K562 (cell line): Measurements from ENCODE around the gene DNAJC30. TPM values are rescaled to one million over a fixed set of nuclear protein-coding genes. Genes with fewer than 3 reads are reported as not detected.
A peak's percentile ranks its signal among the peaks of the same experiment; 100 is the strongest.

ENCODE experiments used
- BHLHE40 ChIP-seq: IDR thresholded peaks from 2 replicates; pipeline ENCODE4 v1.6.1; 2011; ENCODE audit warnings: low read length, improper control_type of control experiment
- CHAMP1 ChIP-seq: fragments of 450-650 bp; IDR thresholded peaks from 2 replicates; pipeline ENCODE4 v1.6.1; 2016; ENCODE audit warnings: mild to moderate bottlenecking
- ELK1 ChIP-seq: sonication (generic); formaldehyde crosslinking; IDR thresholded peaks from 2 replicates; pipeline ENCODE4 v1.8.1; 2022; ENCODE audit warnings: missing genetic modification reagents
- FOXJ2 ChIP-seq: fragments of 200-800 bp; sonication (Bioruptor generic); IDR thresholded peaks from 2 replicates; pipeline ENCODE4 v1.6.1; 2016; ENCODE audit warnings: missing genetic modification characterization, missing compliant biosample characterization
- KAT8 ChIP-seq: fragments of 450-650 bp; IDR thresholded peaks from 2 replicates; pipeline ENCODE4 v1.6.1; 2016; ENCODE audit warnings: low read depth, mild to moderate bottlenecking
- KLF16 ChIP-seq: IDR thresholded peaks from 2 replicates; pipeline ENCODE4 v1.6.1; 2016; ENCODE audit warnings: antibody characterized with exemption
- L3MBTL2 ChIP-seq: fragments of 450-650 bp; IDR thresholded peaks from 2 replicates; pipeline ENCODE4 v1.6.1; 2016; ENCODE audit warnings: mild to moderate bottlenecking, moderate library complexity
- NFRKB ChIP-seq: fragments of 450-650 bp; IDR thresholded peaks from 2 replicates; pipeline ENCODE4 v1.6.1; 2016; ENCODE audit warnings: low read depth
- NR1H2 ChIP-seq: sonication (generic); formaldehyde crosslinking; IDR thresholded peaks from 2 replicates; pipeline ENCODE4 v1.4.0; 2020; ENCODE audit warnings: mild to moderate bottlenecking, missing genetic modification reagents
- NR2C2 ChIP-seq, 2 experiments: fragments of 200-800 bp in 1 of 2; sonication (Bioruptor generic) in 1 of 2; sonication (generic) in 1 of 2; formaldehyde crosslinking in 1 of 2; IDR thresholded peaks; 2 replicates each; pipeline versions ENCODE4 v1.6.1 to v1.8.0; 2016 to 2022; ENCODE audit warnings: mild to moderate bottlenecking in 1 of 2, missing compliant biosample characterization in 1 of 2, missing genetic modification characterization in 1 of 2, missing genetic modification reagents in 1 of 2
- PHB2 ChIP-seq: fragments of 450-650 bp; IDR thresholded peaks from 2 replicates; pipeline ENCODE4 v1.6.1; 2017; ENCODE audit warnings: low read depth
- PTTG1 ChIP-seq: fragments of 450-650 bp; IDR thresholded peaks from 2 replicates; pipeline ENCODE4 v1.6.1; 2016; ENCODE audit warnings: low read depth, mild to moderate bottlenecking, missing genetic modification characterization, missing compliant biosample characterization
- SMAD2 ChIP-seq: fragments of 150-350 bp; IDR thresholded peaks from 2 replicates; pipeline ENCODE4 v1.6.1; 2014; ENCODE audit warnings: low read depth, mild to moderate bottlenecking, low read length
- SMARCC2 ChIP-seq: fragments of 450-650 bp; IDR thresholded peaks from 2 replicates; pipeline ENCODE4 v1.6.1; 2017; ENCODE audit warnings: antibody characterized with exemption, moderate library complexity, mild to moderate bottlenecking, low read depth
- TRIM28 ChIP-seq: fragments of 450-650 bp; IDR thresholded peaks from 2 replicates; pipeline ENCODE4 v1.6.1; 2017
- UBTF ChIP-seq, 2 experiments: IDR thresholded peaks; 2 replicates each; pipeline ENCODE4 v1.6.1; 2012; ENCODE audit warnings: improper control_type of control experiment in 2 of 2, low read depth in 2 of 2, low read length in 2 of 2, borderline replicate concordance in 1 of 2
- ZBTB2 ChIP-seq: fragments of 450-650 bp; IDR thresholded peaks from 2 replicates; pipeline ENCODE4 v1.6.1; 2016; ENCODE audit warnings: antibody characterized with exemption
- ZBTB9 ChIP-seq: fragments of 450-650 bp; formaldehyde crosslinking; IDR thresholded peaks from 2 replicates; pipeline ENCODE4 v1.4.0; 2020; ENCODE audit warnings: mild to moderate bottlenecking, moderate library complexity
- ZNF197 ChIP-seq: fragments of 200-800 bp; sonication (Bioruptor generic); IDR thresholded peaks from 2 replicates; pipeline ENCODE4 v1.6.1; 2016; ENCODE audit warnings: low read depth, missing genetic modification characterization, missing compliant biosample characterization
- ZSCAN32 ChIP-seq: fragments of 450-650 bp; formaldehyde crosslinking; IDR thresholded peaks from 2 replicates; pipeline ENCODE4 v1.4.0; 2020; ENCODE audit warnings: mild to moderate bottlenecking, moderate library complexity
- polyA plus RNA-seq, 8 experiments: library from polyadenylated mRNA; depleted of rRNA in 4 of 8; stranded (reverse) in 5 of 8; unstranded in 3 of 8; fragments of >200 nt; fragmentation: Nextera tagmentation in 2 of 8; fragmentation: Illumina TruSeq in 1 of 8; extraction: Ambion mirVana in 2 of 8; extraction: Trizol in 1 of 8; gene quantifications; 2 replicates each; pipeline versions ENCODE4 v1.2.1 to v1.2.3, GENCODE V29; 2011 to 2014; ENCODE audit warnings: inconsistent platforms in 1 of 8, missing spikeins in 1 of 8
- total RNA-seq, 7 experiments: library from RNA; depleted of rRNA in 6 of 7; stranded (reverse); fragments of >200 nt in 6 of 7; fragmentation: Illumina TruSeq in 2 of 7; extraction: Trizol in 2 of 7; gene quantifications; 2 replicates each; pipeline versions ENCODE4 v1.2.1 to v1.2.3, GENCODE V29; 2011 to 2021; ENCODE audit warnings: low replicate concordance in 1 of 7

DNAJC30 gene
- total and polyA plus RNA-seq, 9 of the 15 experiments (the other 6 are each of a cell fraction or from before 2014, with no cell fraction given) = 1.1 to 11.3 (median 4.6) TPM

GRCh38 chr7:73715648-73716317, 32.5 kb upstream of the DNAJC30 start (continued):
- TF ChIP-seq KAT8 (no peak), UBTF (IDR thresholded peaks at IDR 0.05; ENCODE audit: borderline replicate concordance in 1 of 2, low read depth in 2 of 2, low read length in 2 of 2) (peak; percentile 57 to 88; a peak in 2 of 4 replicates), SMAD2 (no peak), KLF16 (peak; percentile 94), TRIM28 (peak; percentile 55; the same call in 1 of the 2 replicates), BHLHE40 (peak; percentile 70; the same call in 1 of the 2 replicates), NR1H2 (CRISPR knock-in tag) (no peak), ZNF197 (CRISPR knock-in tag) (0 out of 2 replicates have a peak, but pooled peaks have one; percentile 56), ZBTB2 (peak; percentile 40; the same call in 1 of the 2 replicates), FOXJ2 (tag) (peak; percentile 51; the same call in 1 of the 2 replicates), ZSCAN32 (CRISPR knock-in tag) (no peak), NR2C2 (CRISPR knock-in tag; IDR thresholded peaks at IDR 0.05) (no peak), NR2C2 (tag; IDR thresholded peaks at IDR 0.05) (peak; percentile 44; the same call in 1 of the 2 replicates), ZBTB9 (CRISPR knock-in tag) (peak; percentile 59; the same call in 1 of the 2 replicates), NFRKB (no peak), PTTG1 (tag) (no peak), CHAMP1 (no peak; the same call in 1 of the 2 replicates), L3MBTL2 (peak; percentile 34; the same call in 1 of the 2 replicates), PHB2 (peak; percentile 72; the same call in 1 of the 2 replicates), ELK1 (CRISPR knock-in tag) (no peak), SMARCC2 (peak; percentile 87)
